HPDE6-E6E7 (cell line): ENCODE measurements around the gene SV2C.

Source experiments
- DNase-seq: peaks from one replicate; pipeline ENCODE4 v3.0.0; 2011; ENCODE audit warnings: missing footprints; ENCODE audit errors: extremely low spot score

The SV2C gene

GRCh38 chr5:76379855-76380254 is 296.7 kb downstream of the SV2C start:
- DNase-seq = no peak

DNA sequence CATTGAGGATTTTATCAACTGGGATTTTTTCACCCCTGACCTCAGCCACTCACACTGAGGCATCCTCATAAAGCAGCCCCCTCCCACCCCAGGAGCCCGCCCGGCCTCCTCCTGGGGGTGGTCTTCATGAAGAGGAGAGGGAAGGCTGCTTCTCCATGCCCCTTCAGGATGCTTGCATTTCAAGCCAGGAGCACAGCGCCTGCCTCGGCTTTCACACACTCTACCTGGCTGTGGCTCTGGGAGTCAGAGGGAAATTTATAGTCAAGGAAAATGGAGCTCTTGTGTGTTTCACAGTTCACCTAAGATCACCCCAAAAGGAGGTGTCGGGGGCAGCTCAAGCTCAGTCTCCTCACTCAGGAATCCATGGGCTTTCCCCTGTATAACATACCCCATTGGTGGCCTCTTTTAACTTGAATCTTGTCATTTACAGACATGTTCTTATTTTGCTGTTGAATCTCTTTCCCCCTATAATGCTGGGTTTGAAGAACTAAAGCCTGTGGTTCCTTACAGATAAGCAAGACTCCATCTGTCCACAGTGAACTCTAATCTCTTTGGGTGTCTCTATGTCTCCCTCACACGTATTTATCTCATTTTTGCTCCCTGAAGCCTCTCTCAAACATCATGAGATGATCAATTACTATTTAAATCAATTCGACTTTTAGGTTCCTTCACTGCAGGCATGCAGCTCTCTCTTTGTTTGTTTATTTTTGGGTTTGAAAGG is 297.3 kb downstream of the SV2C start:
- no peak for DNase-seq

DNA sequence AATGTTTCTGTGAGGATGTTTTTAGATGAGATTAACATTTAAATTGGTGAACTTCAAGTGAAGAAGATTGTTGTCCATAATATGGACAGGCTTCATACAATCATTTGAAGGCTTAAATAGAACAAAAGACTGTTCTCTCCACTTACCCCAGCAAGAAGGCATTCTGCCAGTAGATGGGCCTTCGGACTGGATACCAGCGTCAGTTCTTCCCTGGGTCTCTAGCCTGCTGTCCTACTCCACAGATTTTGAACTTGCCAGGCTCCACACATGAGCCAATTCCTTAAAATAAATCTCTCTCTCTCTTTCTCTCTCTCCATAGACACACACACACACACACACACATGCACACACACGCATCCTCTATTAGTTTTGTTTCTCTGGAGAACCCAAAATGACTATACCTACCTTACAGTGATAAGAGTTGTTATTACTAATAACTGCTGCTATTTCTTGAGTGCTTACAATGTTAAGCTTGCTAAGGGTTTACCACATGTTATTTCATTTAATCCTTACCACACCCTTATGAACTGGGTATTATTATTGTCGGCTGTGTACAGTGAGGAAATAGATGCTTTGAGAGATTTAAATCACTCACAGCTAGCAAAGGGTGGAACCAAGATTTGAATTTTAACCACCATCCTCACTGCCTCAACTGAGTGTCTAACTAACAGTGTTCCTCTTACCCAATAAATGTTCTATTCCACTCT is 300.1 kb downstream of the SV2C start:
- no peak for DNase-seq

DNA sequence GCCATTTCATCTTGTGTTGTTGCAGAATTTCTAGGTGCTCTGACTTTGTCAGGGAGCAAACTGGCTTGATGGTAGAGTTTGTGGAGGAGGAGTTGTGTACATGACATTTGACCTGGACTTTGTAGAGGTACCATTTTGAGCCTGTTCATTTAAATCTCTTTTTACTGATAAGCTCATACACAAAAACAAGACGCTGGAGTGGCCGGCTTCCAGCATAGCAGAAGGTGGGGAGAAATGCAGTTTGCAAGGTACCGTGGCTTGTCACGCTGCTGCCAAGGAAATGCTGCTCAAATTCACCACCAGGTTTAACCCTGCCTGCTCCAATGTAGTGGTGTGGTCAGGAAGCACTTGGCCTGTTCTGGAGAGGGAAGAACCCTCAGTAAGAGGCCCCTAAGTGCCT is 301.0 kb downstream of the SV2C start:
- no peak for DNase-seq

DNA sequence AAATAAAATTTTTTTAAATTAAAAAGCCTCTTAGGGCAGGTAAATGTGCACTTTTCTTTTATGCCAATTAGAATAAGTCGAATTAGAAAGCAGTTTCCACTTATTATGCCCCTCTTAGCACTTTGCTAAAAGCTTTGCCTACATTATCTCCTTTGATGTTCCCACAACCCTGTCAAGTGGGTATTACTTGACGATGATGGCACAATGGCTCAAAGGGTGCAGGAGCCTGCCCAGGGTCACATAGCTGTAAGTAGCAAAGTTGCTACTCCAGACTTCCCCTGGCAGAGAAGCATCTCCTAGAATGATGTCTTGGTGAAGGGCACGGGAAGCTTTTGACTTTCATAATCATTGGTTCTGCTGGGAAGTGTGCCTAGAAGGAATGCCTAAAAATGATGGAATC is 301.5 kb downstream of the SV2C start:
- no peak for DNase-seq

GRCh38 chr5:76385540-76385939 is 302.4 kb downstream of the SV2C start:
- no peak for DNase-seq

GRCh38 chr5:76386360-76386759 is 303.2 kb downstream of the SV2C start:
- no peak for DNase-seq

- no peak for DNase-seq
Observed at GRCh38 chr5:76388236-76388635, 305.1 kb downstream of the SV2C start.

GRCh38 chr5:76388791-76389512 is 305.8 kb downstream of the SV2C start:
- DNase-seq = no peak

DNA sequence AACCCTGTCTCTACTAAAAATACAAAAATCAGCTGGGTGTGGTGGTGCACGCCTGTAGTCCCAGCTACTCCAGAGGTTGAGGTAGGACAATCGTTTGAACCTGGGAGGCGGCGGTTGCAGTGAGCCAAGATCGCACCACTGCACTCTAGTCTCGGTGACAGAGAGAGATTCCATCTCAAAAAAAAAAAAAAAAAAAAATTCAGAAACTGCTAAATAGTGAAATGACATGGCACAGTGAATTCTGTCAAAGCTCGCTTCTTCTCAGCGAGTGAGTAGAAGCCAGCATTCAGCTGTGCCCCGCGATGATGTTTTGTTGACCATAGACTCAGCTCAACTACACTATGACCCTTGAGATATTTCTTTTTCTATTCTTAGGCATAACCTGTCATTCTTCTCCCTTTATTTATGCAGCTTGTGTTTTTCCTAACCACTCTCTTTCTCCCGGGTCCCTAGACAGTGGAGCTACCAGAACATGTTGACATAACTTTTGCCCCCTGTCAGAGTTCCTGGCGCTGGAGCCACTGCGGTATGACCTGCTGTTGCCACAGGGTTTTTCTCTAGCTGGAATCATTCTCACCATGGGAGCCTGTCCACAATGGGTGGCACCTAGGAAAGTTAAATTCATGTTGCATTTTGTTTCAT is 306.5 kb downstream of the SV2C start:
- no peak for DNase-seq

DNA sequence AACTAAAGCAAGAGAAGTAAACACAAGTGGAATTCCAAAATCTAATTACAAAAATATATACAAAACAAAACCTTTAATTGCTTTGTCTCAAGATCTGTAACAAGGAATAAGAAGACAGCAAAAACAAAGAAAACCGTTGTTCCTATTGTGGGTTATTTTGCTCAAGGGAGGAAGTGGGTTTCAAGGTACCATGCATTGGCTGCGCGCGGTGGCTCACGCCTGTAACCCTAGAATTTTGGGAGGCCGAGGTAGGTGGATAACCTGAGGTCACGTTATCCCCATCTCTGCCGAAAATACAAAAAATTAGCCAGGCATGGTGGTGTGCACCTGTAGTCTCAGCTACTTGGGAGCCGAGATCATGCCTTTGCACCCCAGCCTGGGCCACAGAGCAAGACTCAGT is 307.8 kb downstream of the SV2C start:
- no peak for DNase-seq

DNA sequence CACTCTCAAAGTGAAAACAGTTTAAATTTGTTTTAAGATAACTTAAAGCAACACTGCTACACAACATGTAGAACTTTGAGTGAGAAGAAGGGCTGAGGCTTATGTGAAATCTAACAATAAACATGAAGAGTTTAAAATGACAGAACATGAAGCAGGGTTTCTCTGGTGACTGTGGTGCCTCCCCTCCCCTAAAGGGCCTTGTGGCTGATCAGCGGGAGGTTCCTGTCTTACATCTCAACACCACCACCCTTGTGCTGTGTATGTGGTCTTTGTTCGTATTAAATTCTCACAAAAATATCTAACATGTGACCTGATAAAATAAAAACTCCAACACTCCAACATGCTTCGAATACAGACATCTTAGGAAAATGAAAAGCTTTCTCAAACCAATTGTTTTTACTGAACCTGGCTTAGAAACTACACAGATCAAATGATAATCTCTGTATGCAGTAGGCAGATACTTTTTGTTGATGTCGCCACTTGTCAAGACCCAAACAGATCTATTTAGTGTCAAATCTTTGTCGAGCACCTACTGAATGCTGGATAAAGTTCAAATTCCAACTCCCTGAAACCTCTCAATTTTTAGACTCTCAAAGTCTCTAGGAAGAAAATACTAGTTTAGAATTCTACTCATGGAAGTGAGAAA is 310.0 kb downstream of the SV2C start:
- no peak for DNase-seq

DNA sequence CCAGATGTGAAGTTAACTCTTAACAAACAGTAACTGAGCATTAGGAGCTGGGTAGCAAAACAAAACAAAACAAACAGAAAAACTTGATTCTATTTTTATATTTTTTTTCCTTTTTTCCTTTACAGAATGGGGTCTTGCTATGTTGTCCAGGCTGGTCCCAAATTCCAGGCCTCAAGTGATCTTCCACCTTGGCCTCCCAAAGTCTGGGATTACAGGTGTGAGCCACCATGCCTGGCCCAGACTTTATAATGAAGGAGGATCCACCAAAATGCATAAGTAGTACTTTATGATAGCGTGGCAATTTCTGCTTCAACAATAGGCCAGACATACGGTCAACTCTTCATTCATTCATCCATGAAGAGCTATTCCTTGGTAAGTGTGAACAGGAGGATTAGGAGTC is 314.0 kb downstream of the SV2C start:
- DNase-seq = no peak

- no peak for DNase-seq
Observed at GRCh38 chr5:76399268-76399667, 316.1 kb downstream of the SV2C start.

DNA sequence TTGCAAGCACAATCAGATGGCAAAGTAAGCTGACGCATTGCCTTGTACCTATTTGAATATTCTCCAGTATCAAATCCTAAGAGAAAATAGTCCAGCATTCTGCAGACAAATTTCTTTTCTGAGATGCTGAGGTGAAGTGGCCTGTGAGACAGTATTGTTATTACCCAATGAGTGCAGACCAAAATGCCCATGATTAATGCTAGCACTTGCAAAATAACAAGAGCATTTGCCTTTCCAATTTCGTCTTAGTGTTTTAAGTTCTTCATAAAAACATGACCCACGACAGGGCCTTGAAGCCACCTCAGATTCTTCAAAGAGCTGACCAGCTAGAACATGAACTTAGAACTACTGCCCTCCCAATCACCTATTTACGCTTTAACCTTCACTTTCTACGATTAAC is 317.3 kb downstream of the SV2C start:
- DNase-seq = no peak

GRCh38 chr5:76401801-76402250 is 318.6 kb downstream of the SV2C start:
- no peak for DNase-seq

GRCh38 chr5:76402251-76402885 is 319.2 kb downstream of the SV2C start:
- DNase-seq = no peak

- peak; percentile 14 for DNase-seq
Observed at GRCh38 chr5:76402886-76403765, 319.9 kb downstream of the SV2C start, which contains the start of gene IQGAP2. Gene IQGAP2 (plus strand): TSS chr5:76403285. CDS start chr5:76403546, 261 bp downstream.
